ENCODE data around the gene CECR2.

- TF ChIP-seq ZNF274 (IDR thresholded peaks at IDR 0.05; ENCODE audit: low read depth, low read length) = no peak
- no peak for TF ChIP-seq YY1 (IDR thresholded peaks at IDR 0.05; ENCODE audit: insufficient read depth, insufficient read length)
These were observed 67.2 kb downstream of the CECR2 start for GRCh38 chr22:17436382-17436980.
